K562 (cell line): ENCODE data around the gene CISTR. TPM values are rescaled to one million over a fixed set of nuclear protein-coding genes. Genes with fewer than 3 reads are reported as not detected.

ENCODE experiments used
- ATAC-seq: fragments of 200-7000 bp; cut with Tn5 transposase; 3 replicates; pipeline ENCODE4 v1.9.1; 2020; ENCODE audit warnings: moderate library complexity
- BruUV-seq: library from RNA; stranded (reverse); fragments of 400-500 nt; replicated peaks from 2 replicates; lab custom pipeline; 2021; lab: Mats Ljungman, UMichigan
- CTCF ChIA-PET: fragments of 300-600 bp; formaldehyde crosslinking; extraction: SDS; loops from one replicate; lab custom pipeline; 2021; ENCODE audit warnings: low intra/inter-chr PET ratio; lab: Yijun Ruan, JAX
- POLR2A ChIA-PET: fragments of 300-600, 350-650 bp; sonication (Branson Sonifier 250); formaldehyde crosslinking; extraction: SDS; loops from one replicate; lab custom pipeline; 2021; ENCODE audit warnings: antibody characterized with exemption, inconsistent platforms; lab: Yijun Ruan, JAX
- DNase-seq, 4 experiments: peaks; one replicate each; pipeline versions ENCODE4 v3.0.0 to v3.0.0-alpha.2; 2011 to 2018; ENCODE audit warnings: low spot score in 3 of 4, mixed read lengths in 3 of 4; ENCODE audit errors: extremely low read depth in 1 of 4
- FAIRE-seq: peaks from 2 replicates; lab custom pipeline; 2011; peaks lifted over from hg19 to GRCh38; lab: Jason Lieb, UNC
- H2AFZ ChIP-seq: 2 replicates; pipeline ENCODE4 v1.6.0; 2011; ENCODE audit warnings: low read depth, low read length, control low read depth, inconsistent platforms
- H3K27ac ChIP-seq: fragments of 200-600 bp; 3 replicates; pipeline ENCODE4 v1.8.0; 2011; ENCODE audit warnings: low read depth, mild to moderate bottlenecking, control low read depth, inconsistent platforms, low read length, moderate library complexity, mixed read lengths; ENCODE audit errors: extremely low read depth
- H3K27me3 ChIP-seq, 2 experiments: fragments of 300-600 bp in 1 of 2; 2 replicates in 1 of 2; 3 replicates in 1 of 2; pipeline versions ENCODE4 v1.6.0 to v1.8.0; 2011; ENCODE audit warnings: inconsistent platforms in 2 of 2, low read length in 2 of 2, mild to moderate bottlenecking in 1 of 2, mixed read lengths in 1 of 2, moderate library complexity in 1 of 2; ENCODE audit not compliant: control insufficient read depth in 2 of 2, insufficient read depth in 2 of 2
- H3K36me3 ChIP-seq: fragments of 300-600 bp; 3 replicates; pipeline ENCODE4 v1.8.0; 2011; ENCODE audit warnings: mild to moderate bottlenecking, low read length, inconsistent platforms; ENCODE audit not compliant: control insufficient read depth, insufficient read depth
- H3K4me1 ChIP-seq, 2 experiments: fragments of 200-600 bp in 1 of 2; replicated peaks in 1 of 2; 2 replicates in 1 of 2; 3 replicates in 1 of 2; pipeline versions ENCODE4 v1.5.1 to v1.8.0; 2011; ENCODE audit warnings: inconsistent platforms in 2 of 2, low read length in 2 of 2, mild to moderate bottlenecking in 1 of 2, mixed read lengths in 1 of 2, moderate library complexity in 1 of 2; ENCODE audit not compliant: control insufficient read depth in 2 of 2, insufficient read depth in 2 of 2
- H3K4me2 ChIP-seq: 2 replicates; pipeline ENCODE4 v1.6.1; 2011; ENCODE audit warnings: low read length, control low read depth, inconsistent platforms, mixed read lengths; ENCODE audit not compliant: insufficient read depth
- H3K4me3 ChIP-seq: fragments of 200-600 bp; sonication (generic), shearing (Covaris generic); 2 replicates; pipeline ENCODE4 v1.5.1; 2016; ENCODE audit warnings: control low read depth, inconsistent platforms
- H3K79me2 ChIP-seq: fragments of 200-600 bp; 3 replicates; pipeline ENCODE4 v1.8.0; 2011; ENCODE audit warnings: low read length, inconsistent platforms; ENCODE audit not compliant: control insufficient read depth, insufficient read depth
- H3K9ac ChIP-seq, 2 experiments: 2 replicates each; pipeline versions ENCODE4 v1.6.0 to v1.6.1; 2011; ENCODE audit warnings: low read depth in 2 of 2, low read length in 2 of 2, control low read depth in 1 of 2, inconsistent platforms in 1 of 2, mild to moderate bottlenecking in 1 of 2, mixed read lengths in 1 of 2; ENCODE audit not compliant: insufficient read depth in 1 of 2
- H3K9me1 ChIP-seq: one replicate; pipeline ENCODE4 v1.6.0; 2011; ENCODE audit warnings: inconsistent platforms, mild to moderate bottlenecking, low read length, moderate library complexity; ENCODE audit not compliant: control insufficient read depth, insufficient read depth
- H3K9me3 ChIP-seq: replicated peaks from 2 replicates; pipeline ENCODE4 v1.5.1; 2011; ENCODE audit warnings: low read depth, low read length, inconsistent platforms; ENCODE audit not compliant: control insufficient read depth, insufficient read depth
- H4K20me1 ChIP-seq: replicated peaks from 2 replicates; pipeline ENCODE4 v1.6.1; 2011; ENCODE audit warnings: low read length, inconsistent platforms, mixed read lengths; ENCODE audit not compliant: control insufficient read depth, insufficient read depth
- BRF1 ChIP-seq: IDR thresholded peaks from 3 replicates; pipeline ENCODE4 v1.6.1; 2011; ENCODE audit warnings: borderline replicate concordance, mild to moderate bottlenecking; ENCODE audit not compliant: insufficient read length; ENCODE audit errors: extremely low read depth
- CHD2 ChIP-seq: IDR thresholded peaks from 2 replicates; pipeline ENCODE4 v1.6.1; 2011; ENCODE audit warnings: low read depth, low read length
- CREB3L1 ChIP-seq: fragments of 450-650 bp; IDR thresholded peaks from 2 replicates; pipeline ENCODE4 v1.6.1; 2014; ENCODE audit warnings: low read depth, mild to moderate bottlenecking, moderate library complexity, borderline replicate concordance
- KDM4B ChIP-seq, 2 experiments: fragments of 450-650 bp in 1 of 2; sonication (generic) in 1 of 2; IDR thresholded peaks; 2 replicates each; pipeline ENCODE4 v1.6.1; 2016 to 2017; ENCODE audit warnings: borderline replicate concordance in 2 of 2, antibody characterized with exemption in 1 of 2, low read depth in 1 of 2, mild to moderate bottlenecking in 1 of 2
- NBN ChIP-seq: fragments of 450-650 bp; IDR thresholded peaks from 2 replicates; pipeline ENCODE4 v1.6.1; 2016; ENCODE audit warnings: low read depth, mild to moderate bottlenecking
- RREB1 ChIP-seq: fragments of 250-450 bp; sonication (Bioruptor Pico); IDR thresholded peaks from 2 replicates; pipeline ENCODE4 v1.4.0; 2020
- ZBTB5 ChIP-seq: fragments of 450-650 bp; IDR thresholded peaks from 2 replicates; pipeline ENCODE4 v1.6.1; 2017; ENCODE audit warnings: antibody characterized with exemption
- WGBS: fragments of 100-300 bp; shearing (Covaris generic); methylation state at CpG from one replicate; pipeline ENCODE4 v1.1.6; 2016; ENCODE audit warnings: low coverage, mixed read lengths; ENCODE audit not compliant: insufficient coverage; ENCODE audit errors: missing lambda C conversion rate; 5-methylcytosine and 5-hydroxymethylcytosine counted together
- in situ Hi-C: fragments of 300-500 bp; cut with MboI; formaldehyde crosslinking; loops from 4 replicates; pipeline ENCODE4 v1.15.0; 2018; ENCODE audit warnings: inconsistent platforms, mixed read lengths
- intact Hi-C: fragments of 100-400 bp; cut with micrococcal nuclease; formaldehyde crosslinking; loops from 2 replicates; pipeline ENCODE4 v1.14.2; 2022
- polyA plus RNA-seq, 8 experiments: library from polyadenylated mRNA; depleted of rRNA in 4 of 8; stranded (reverse) in 5 of 8; unstranded in 3 of 8; fragments of >200 nt; fragmentation: Nextera tagmentation in 2 of 8; fragmentation: Illumina TruSeq in 1 of 8; extraction: Ambion mirVana in 2 of 8; extraction: Trizol in 1 of 8; gene quantifications; 2 replicates each; pipeline versions ENCODE4 v1.2.1 to v1.2.3, GENCODE V29; 2011 to 2014; ENCODE audit warnings: inconsistent platforms in 1 of 8, missing spikeins in 1 of 8
- total RNA-seq, 7 experiments: library from RNA; depleted of rRNA in 6 of 7; stranded (reverse); fragments of >200 nt in 6 of 7; fragmentation: Illumina TruSeq in 2 of 7; extraction: Trizol in 2 of 7; gene quantifications; 2 replicates each; pipeline versions ENCODE4 v1.2.1 to v1.2.3, GENCODE V29; 2011 to 2021; ENCODE audit warnings: low replicate concordance in 1 of 7

CISTR gene
- total and polyA plus RNA-seq, 9 of the 15 experiments (the other 6 are each of a cell fraction or from before 2014, with no cell fraction given) = not detected

GRCh38 chr12:53758081-53758729 lies 6.4 kb upstream of the CISTR start:
- Histone ChIP-seq H3K79me2 (no peaks in the 10 kb centered on the region), H3K36me3 (no peaks in the 10 kb centered on the region), H3K4me3 (no peak overlapping the region), H3K27ac (no peak overlapping the region), H4K20me1 (0 out of 2 replicates have a peak, but pooled peaks cover under 1% of the 10 kb centered on the region), H3K9ac (no peak overlapping the region), H2AFZ (no peak overlapping the region), H3K9me3 (no peaks in the 10 kb centered on the region), H3K4me2 (no peak overlapping the region), H3K9me1 (no peaks in the 10 kb centered on the region), H3K4me1 (peaks cover 2 to 3% of the 10 kb centered on the region in 2 experiments; a peak in 2 of 5 replicates), H3K27me3 (peaks cover 31 to 66% of the 10 kb centered on the region in 2 experiments)
- 5% methylated on average over 7 of the region's 7 CpGs for WGBS
- POLR2A ChIA-PET = interaction anchor here (1.1 kb wide), 1 partner anchor 24 kb away, joined by 3 read pairs; no protein-coding TSS in a partner anchor
- TF ChIP-seq RREB1 (CRISPR knock-in tag) (no peak), BRF1 (no peak), KDM4B (IDR thresholded peaks at IDR 0.05; ENCODE audit: borderline replicate concordance in 2 of 2, low read depth in 1 of 2) (no peak), NBN (no peak), CREB3L1 (no peak), ZBTB5 (no peak), CHD2 (no peak)
- in situ Hi-C loops (loop anchor here (25.0 kb wide), 1 partner anchor 454 kb away; no protein-coding TSS in a partner anchor), intact Hi-C loops (no loop called here)
- ATAC-seq (no peak), FAIRE-seq (no peak), DNase-seq (no peak)
- CTCF ChIA-PET = interaction anchor here (1.1 to 2.0 kb wide), 2 partner anchors 15 to 56 kb away, joined by 7 to 8 read pairs; no protein-coding TSS in a partner anchor
- no TSS peak for BruUV-seq
